Activated B cell treated with CpG ODN at 0.5 μM for 24 hours (primary cell): ENCODE data around the gene ZIC1. TPM values are rescaled to one million over a fixed set of nuclear protein-coding genes. Genes with fewer than 3 reads are reported as not detected.
A peak's percentile ranks its signal among the peaks of the same experiment; 100 is the strongest.

Experiments used
- ATAC-seq: fragments of 200-7000 bp; cut with Tn5 transposase; one replicate; pipeline ENCODE4 v1.10.0; 2021; ENCODE audit warnings: low read depth, mild to moderate bottlenecking, moderate library complexity
- CTCF ChIA-PET: fragments of 350-600 bp; sonication (Branson Sonifier 250); formaldehyde crosslinking; loops from one replicate; lab custom pipeline; 2021; ENCODE audit warnings: antibody characterized with exemption; lab: Charles Lee
- POLR2A ChIA-PET: fragments of 350-600 bp; sonication (Branson Sonifier 250); formaldehyde crosslinking; loops from one replicate; lab custom pipeline; 2021; ENCODE audit warnings: antibody characterized with exemption; lab: Charles Lee
- DNase-seq: peaks from one replicate; pipeline ENCODE4 v3.0.0; 2022
- H3K27ac Mint-ChIP-seq: one replicate; pipeline ENCODE4 v1.8.0; 2020; ENCODE audit warnings: mixed read lengths
- H3K27me3 Mint-ChIP-seq: one replicate; pipeline ENCODE4 v1.8.0; 2021; ENCODE audit warnings: mixed read lengths
- H3K36me3 Mint-ChIP-seq: one replicate; pipeline ENCODE4 v1.8.0; 2021; ENCODE audit warnings: low read depth, mixed read lengths
- H3K4me1 Mint-ChIP-seq: one replicate; pipeline ENCODE4 v1.8.0; 2021; ENCODE audit warnings: mixed read lengths
- H3K4me3 Mint-ChIP-seq: one replicate; pipeline ENCODE4 v1.8.0; 2020; ENCODE audit warnings: mild to moderate bottlenecking, mixed read lengths
- H3K9me3 Mint-ChIP-seq: one replicate; pipeline ENCODE4 v1.8.0; 2020; ENCODE audit warnings: mixed read lengths
- intact Hi-C: fragments of 100-400 bp; cut with micrococcal nuclease; formaldehyde crosslinking; loops from one replicate; pipeline ENCODE4 v1.15.1; 2024
- total RNA-seq: library from RNA; stranded (reverse); gene quantifications from 2 replicates; pipeline ENCODE4 v1.2.3, GENCODE V29; 2022
- TF ChIP-seq, protein P1 (sequence below): fragments of 200-600 bp; IDR thresholded peaks from one replicate; pipeline ENCODE4 v1.8.0; 2022; ENCODE audit warnings: antibody characterized with exemption, mild to moderate bottlenecking

ZIC1 gene
- total RNA-seq, 1 donor from 2014 or later, result not detected

DNA sequence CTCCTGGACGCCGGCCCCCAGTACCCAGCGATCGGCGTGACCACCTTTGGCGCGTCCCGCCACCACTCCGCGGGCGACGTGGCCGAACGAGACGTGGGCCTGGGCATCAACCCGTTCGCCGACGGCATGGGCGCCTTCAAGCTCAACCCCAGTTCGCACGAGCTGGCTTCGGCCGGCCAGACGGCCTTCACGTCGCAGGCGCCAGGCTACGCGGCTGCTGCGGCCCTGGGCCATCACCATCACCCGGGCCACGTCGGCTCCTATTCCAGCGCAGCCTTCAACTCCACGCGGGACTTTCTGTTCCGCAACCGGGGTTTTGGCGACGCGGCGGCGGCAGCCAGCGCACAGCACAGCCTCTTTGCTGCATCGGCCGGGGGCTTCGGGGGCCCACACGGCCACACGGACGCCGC is 956 bp downstream of the ZIC1 start:
- peaks cover 66% of the 10 kb centered on the region for H3K27me3 Mint-ChIP-seq
- TF ChIP-seq, protein P1, sequence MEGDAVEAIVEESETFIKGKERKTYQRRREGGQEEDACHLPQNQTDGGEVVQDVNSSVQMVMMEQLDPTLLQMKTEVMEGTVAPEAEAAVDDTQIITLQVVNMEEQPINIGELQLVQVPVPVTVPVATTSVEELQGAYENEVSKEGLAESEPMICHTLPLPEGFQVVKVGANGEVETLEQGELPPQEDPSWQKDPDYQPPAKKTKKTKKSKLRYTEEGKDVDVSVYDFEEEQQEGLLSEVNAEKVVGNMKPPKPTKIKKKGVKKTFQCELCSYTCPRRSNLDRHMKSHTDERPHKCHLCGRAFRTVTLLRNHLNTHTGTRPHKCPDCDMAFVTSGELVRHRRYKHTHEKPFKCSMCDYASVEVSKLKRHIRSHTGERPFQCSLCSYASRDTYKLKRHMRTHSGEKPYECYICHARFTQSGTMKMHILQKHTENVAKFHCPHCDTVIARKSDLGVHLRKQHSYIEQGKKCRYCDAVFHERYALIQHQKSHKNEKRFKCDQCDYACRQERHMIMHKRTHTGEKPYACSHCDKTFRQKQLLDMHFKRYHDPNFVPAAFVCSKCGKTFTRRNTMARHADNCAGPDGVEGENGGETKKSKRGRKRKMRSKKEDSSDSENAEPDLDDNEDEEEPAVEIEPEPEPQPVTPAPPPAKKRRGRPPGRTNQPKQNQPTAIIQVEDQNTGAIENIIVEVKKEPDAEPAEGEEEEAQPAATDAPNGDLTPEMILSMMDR, result no peak
- peaks cover 2% of the 10 kb centered on the region for H3K9me3 Mint-ChIP-seq
- H3K36me3 Mint-ChIP-seq, result no peaks in the 10 kb centered on the region
- ATAC-seq (no peak), DNase-seq (no peak)
- H3K4me3 Mint-ChIP-seq, result no peak overlapping the region
- no peak overlapping the region for H3K27ac Mint-ChIP-seq
- intact Hi-C loops, result no loop called here
- POLR2A ChIA-PET, result no interaction called here
- CTCF ChIA-PET, result no interaction called here
- peaks cover 31% of the 10 kb centered on the region for H3K4me1 Mint-ChIP-seq

DNA sequence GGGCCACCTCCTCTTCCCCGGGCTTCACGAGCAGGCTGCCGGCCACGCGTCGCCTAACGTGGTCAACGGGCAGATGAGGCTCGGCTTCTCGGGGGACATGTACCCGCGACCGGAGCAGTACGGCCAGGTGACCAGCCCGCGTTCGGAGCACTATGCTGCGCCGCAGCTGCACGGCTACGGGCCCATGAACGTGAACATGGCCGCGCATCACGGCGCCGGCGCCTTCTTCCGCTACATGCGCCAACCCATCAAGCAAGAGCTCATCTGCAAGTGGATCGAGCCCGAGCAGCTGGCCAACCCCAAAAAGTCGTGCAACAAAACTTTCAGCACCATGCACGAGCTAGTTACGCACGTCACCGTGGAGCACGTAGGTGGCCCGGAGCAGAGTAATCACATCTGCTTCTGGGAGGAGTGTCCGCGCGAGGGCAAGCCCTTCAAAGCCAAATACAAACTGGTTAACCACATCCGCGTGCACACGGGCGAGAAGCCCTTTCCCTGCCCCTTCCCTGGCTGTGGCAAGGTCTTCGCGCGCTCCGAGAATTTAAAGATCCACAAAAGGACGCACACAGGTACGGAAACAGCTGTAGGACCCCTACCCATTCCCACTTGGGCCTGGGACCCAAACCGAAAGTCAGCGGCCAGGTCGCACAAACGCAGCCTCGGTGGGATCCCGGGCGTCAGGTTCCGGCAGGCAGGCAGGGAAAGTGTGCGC is 1.5 kb downstream of the ZIC1 start:
- ATAC-seq (no peak), DNase-seq (no peak)
- intact Hi-C loops, result no loop called here
- TF ChIP-seq, protein P1, result no peak
- Mint-ChIP-seq H3K27ac (no peak overlapping the region), H3K4me3 (peak overlapping the region; percentile 46), H3K27me3 (peaks cover 69% of the 10 kb centered on the region), H3K4me1 (peaks cover 31% of the 10 kb centered on the region), H3K9me3 (peaks cover 2% of the 10 kb centered on the region), H3K36me3 (no peaks in the 10 kb centered on the region)
- ChIA-PET POLR2A (no interaction called here), CTCF (no interaction called here)

DNA sequence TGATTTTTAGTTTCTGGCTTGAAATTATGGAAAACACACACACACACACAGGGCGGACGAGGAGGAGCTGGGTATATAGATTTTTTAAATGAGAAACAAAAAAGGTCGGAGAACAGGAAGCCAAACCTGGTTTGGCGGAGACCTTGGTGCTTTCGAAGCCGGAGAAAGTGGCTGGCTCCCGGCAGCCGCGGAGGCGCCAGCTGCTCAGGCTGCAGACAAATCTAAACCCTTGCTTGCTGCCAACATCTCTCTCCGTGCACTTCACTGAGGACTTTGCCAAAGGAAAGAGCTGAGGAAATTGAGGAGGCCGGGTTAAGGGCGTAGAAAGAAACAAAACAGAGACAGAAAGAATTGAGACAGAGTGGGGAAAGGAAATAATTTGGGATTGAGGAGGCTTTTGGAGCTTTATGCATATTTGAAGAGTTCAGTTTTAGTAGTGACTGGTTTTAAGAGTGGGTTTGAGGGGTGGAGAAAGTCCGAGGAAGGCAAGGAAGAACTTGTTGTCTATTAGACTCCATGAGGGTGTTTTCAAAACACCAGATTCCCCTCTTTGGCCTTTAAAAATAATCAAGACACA is 2.2 kb downstream of the ZIC1 start:
- ATAC-seq (no peak), DNase-seq (no peak)
- peaks cover 67% of the 10 kb centered on the region for H3K27me3 Mint-ChIP-seq
- peaks cover 2% of the 10 kb centered on the region for H3K9me3 Mint-ChIP-seq
- TF ChIP-seq, protein P1, result no peak
- ChIA-PET POLR2A (no interaction called here), CTCF (no interaction called here)
- H3K27ac Mint-ChIP-seq, result no peak overlapping the region
- H3K36me3 Mint-ChIP-seq, result no peaks in the 10 kb centered on the region
- peaks cover 31% of the 10 kb centered on the region for H3K4me1 Mint-ChIP-seq
- intact Hi-C loops, result no loop called here
- peak overlapping the region; percentile 46 for H3K4me3 Mint-ChIP-seq

DNA sequence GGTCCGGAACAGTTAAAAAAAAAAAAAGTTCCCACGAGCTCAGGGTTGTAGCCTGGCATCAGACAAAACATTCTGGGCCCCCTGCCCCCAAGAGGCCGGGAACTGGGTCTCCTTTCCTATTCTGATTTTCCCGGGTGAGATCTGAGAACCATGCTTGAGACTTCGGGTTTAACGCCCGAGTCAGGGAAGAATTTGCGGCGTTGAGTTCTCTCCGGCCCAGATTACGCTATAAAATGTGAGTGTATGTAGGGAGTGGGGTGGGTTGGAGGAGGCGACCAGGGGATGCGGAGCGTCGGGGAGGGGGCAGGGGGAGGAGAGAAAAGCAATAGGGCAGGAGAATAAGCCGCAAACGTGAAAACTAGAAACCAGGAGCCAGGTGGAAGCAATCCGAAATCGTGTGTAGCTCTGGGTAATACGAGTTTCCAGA is 2.7 kb downstream of the ZIC1 start:
- Mint-ChIP-seq H3K27ac (no peak overlapping the region), H3K9me3 (peaks cover 2% of the 10 kb centered on the region), H3K36me3 (no peaks in the 10 kb centered on the region), H3K4me1 (peaks cover 31% of the 10 kb centered on the region), H3K4me3 (peak overlapping the region; percentile 15), H3K27me3 (peaks cover 62% of the 10 kb centered on the region)
- TF ChIP-seq, protein P1, result no peak
- ChIA-PET CTCF (no interaction called here), POLR2A (no interaction called here)
- DNase-seq (no peak), ATAC-seq (no peak)
- intact Hi-C loops, result no loop called here

DNA sequence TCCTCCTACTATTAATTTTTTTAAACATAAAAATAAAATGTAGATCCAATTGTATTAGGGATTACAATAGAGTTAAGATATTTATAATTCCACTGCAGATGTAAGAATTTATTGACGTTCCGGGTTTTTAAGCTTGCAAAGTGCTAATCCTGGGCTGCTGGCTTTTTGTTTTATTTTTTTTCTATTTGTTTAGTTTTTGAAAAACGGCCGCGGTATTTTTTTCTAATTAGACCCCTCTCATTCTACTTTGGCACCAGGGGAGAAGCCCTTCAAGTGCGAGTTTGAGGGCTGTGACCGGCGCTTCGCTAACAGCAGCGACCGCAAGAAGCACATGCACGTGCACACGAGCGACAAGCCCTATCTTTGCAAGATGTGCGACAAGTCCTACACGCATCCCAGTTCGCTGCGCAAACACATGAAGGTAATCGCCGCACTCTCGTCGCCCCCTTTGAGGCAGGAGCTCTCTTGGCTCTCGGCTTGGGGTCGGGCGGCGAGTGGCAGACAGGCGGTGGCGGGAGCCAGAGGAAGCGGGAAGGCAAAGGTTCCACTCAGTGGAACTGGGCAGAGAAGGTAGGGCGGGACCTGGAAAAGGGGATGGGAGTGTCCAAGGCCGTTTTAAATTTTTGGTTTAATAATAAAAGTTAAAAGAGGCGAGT is 3.2 kb downstream of the ZIC1 start:
- ATAC-seq (no peak), DNase-seq (no peak)
- Mint-ChIP-seq H3K36me3 (no peaks in the 10 kb centered on the region), H3K4me1 (peaks cover 31% of the 10 kb centered on the region), H3K27me3 (peaks cover 60% of the 10 kb centered on the region), H3K27ac (no peak overlapping the region), H3K9me3 (peaks cover 2% of the 10 kb centered on the region), H3K4me3 (peak overlapping the region; percentile 24)
- TF ChIP-seq, protein P1, result no peak
- ChIA-PET POLR2A (no interaction called here), CTCF (no interaction called here)
- intact Hi-C loops, result no loop called here
